Neural cell (in vitro differentiated cells): ENCODE results near the gene HECW1. TPM values are rescaled to one million over a fixed set of nuclear protein-coding genes. Genes with fewer than 3 reads are reported as not detected.

Experiments used
- H2AFZ ChIP-seq: fragments of 200-600, 300-800 bp; sonication (generic), shearing (Covaris generic); 2 replicates; pipeline ENCODE4 v1.6.0; 2014; ENCODE audit warnings: low read depth, mild to moderate bottlenecking, antibody characterized with exemption, low read length, moderate library complexity
- H3F3A ChIP-seq: fragments of 200-600 bp; shearing (Covaris generic); 2 replicates; pipeline ENCODE4 v1.6.1; 2016; ENCODE audit warnings: mild to moderate bottlenecking, moderate library complexity, mixed read lengths, antibody characterized with exemption, low read length; ENCODE audit not compliant: insufficient read depth, poor library complexity, severe bottlenecking
- H3K27ac ChIP-seq: fragments of 200-600, 300-800 bp; sonication (generic), shearing (Covaris generic); 2 replicates; pipeline ENCODE4 v1.5.1; 2014; ENCODE audit warnings: mild to moderate bottlenecking, low read length, moderate library complexity
- H3K27me3 ChIP-seq: fragments of 300-800, 200-600 bp; sonication (generic), shearing (Covaris generic); 2 replicates; pipeline ENCODE4 v1.6.0; 2014; ENCODE audit warnings: mild to moderate bottlenecking, low read depth, low read length, moderate library complexity; ENCODE audit not compliant: insufficient read depth
- H3K36me3 ChIP-seq: fragments of 300-800, 200-600 bp; sonication (generic), shearing (Covaris generic); 2 replicates; pipeline ENCODE4 v1.5.1; 2014; ENCODE audit warnings: mild to moderate bottlenecking, antibody characterized with exemption, low read length, moderate library complexity; ENCODE audit not compliant: insufficient read depth
- H3K4me2 ChIP-seq: fragments of 300-800, 200-600 bp; sonication (generic), shearing (Covaris generic); 2 replicates; pipeline ENCODE4 v1.6.0; 2014; ENCODE audit warnings: mild to moderate bottlenecking, low read length
- H3K4me3 ChIP-seq: fragments of 300-800, 200-600 bp; sonication (generic), shearing (Covaris generic); 2 replicates; pipeline ENCODE4 v1.5.1; 2014; ENCODE audit warnings: mild to moderate bottlenecking, low read length, moderate library complexity
- H3K79me2 ChIP-seq: fragments of 200-600 bp; shearing (Covaris generic); replicated peaks from 2 replicates; pipeline ENCODE4 v1.6.0; 2014; ENCODE audit warnings: mild to moderate bottlenecking, low read length, moderate library complexity; ENCODE audit not compliant: insufficient read depth
- H3K9ac ChIP-seq: fragments of 300-800, 200-600 bp; sonication (generic), shearing (Covaris generic); 2 replicates; pipeline ENCODE4 v1.6.1; 2016; ENCODE audit warnings: mild to moderate bottlenecking, low read length, mixed read lengths
- H3K9me2 ChIP-seq: fragments of 200-600 bp; shearing (Covaris generic); 2 replicates; pipeline ENCODE4 v1.6.1; 2016; ENCODE audit warnings: mild to moderate bottlenecking, low read length, mixed read lengths; ENCODE audit not compliant: insufficient read depth
- H3K9me3 ChIP-seq: fragments of 200-600, 300-800 bp; sonication (generic), shearing (Covaris generic); 2 replicates; pipeline ENCODE4 v1.6.1; 2016; ENCODE audit warnings: mild to moderate bottlenecking, mixed run types, low read length, moderate library complexity, mixed read lengths
- H4K20me1 ChIP-seq: fragments of 200-600 bp; shearing (Covaris generic); 2 replicates; pipeline ENCODE4 v1.6.1; 2016; ENCODE audit warnings: mild to moderate bottlenecking, mixed run types; ENCODE audit not compliant: insufficient read depth
- CTCF ChIP-seq: fragments of 450-650 bp; IDR thresholded peaks from 2 replicates; pipeline ENCODE4 v1.5.1; 2014; ENCODE audit warnings: antibody characterized with exemption, mild to moderate bottlenecking, moderate library complexity; ENCODE audit not compliant: poor library complexity, severe bottlenecking
- EZH2 ChIP-seq: fragments of 200-600, 300-800 bp; shearing (Covaris generic), sonication (generic); IDR thresholded peaks from 2 replicates; pipeline ENCODE4 v1.6.1; 2014; ENCODE audit warnings: antibody characterized with exemption, low read length, borderline replicate concordance, mild to moderate bottlenecking; ENCODE audit not compliant: insufficient read depth, poor library complexity, severe bottlenecking
- POLR2AphosphoS5 ChIP-seq: IDR thresholded peaks from 2 replicates; pipeline ENCODE4 v1.6.1; 2012
- RAD21 ChIP-seq: fragments of 450-650 bp; conservative IDR thresholded peaks from 2 replicates; pipeline ENCODE4 v1.6.1; 2014; ENCODE audit warnings: antibody characterized with exemption, mild to moderate bottlenecking, moderate library complexity
- REST ChIP-seq: IDR thresholded peaks from 2 replicates; pipeline ENCODE4 v1.6.1; 2012; ENCODE audit warnings: borderline replicate concordance
- SMC3 ChIP-seq: fragments of 450-650 bp; conservative IDR thresholded peaks from 2 replicates; pipeline ENCODE4 v1.6.1; 2014; ENCODE audit warnings: antibody characterized with exemption, mild to moderate bottlenecking, moderate library complexity; ENCODE audit not compliant: poor library complexity
- TAF1 ChIP-seq: IDR thresholded peaks from 2 replicates; pipeline ENCODE4 v1.6.1; 2012; ENCODE audit warnings: low read depth
- polyA plus RNA-seq: library from polyadenylated mRNA; depleted of rRNA; stranded (reverse); fragments of >200 nt; gene quantifications from 2 replicates; pipeline ENCODE4 v1.2.3, GENCODE V29; 2014

HECW1 gene
- polyA plus RNA-seq, 1 donor from 2014 or later = 13.8 TPM

GRCh38 chr7:43537765-43538403 is 425.4 kb downstream of the HECW1 start:
- Histone ChIP-seq H3F3A (no peaks in the 10 kb centered on the region), H4K20me1 (no peaks in the 10 kb centered on the region), H3K9me2 (no peaks in the 10 kb centered on the region), H3K27ac (no peak overlapping the region), H3K36me3 (no peaks in the 10 kb centered on the region), H2AFZ (no peak overlapping the region), H3K4me2 (no peak overlapping the region), H3K9me3 (no peaks in the 10 kb centered on the region), H3K9ac (no peak overlapping the region), H3K27me3 (no peaks in the 10 kb centered on the region), H3K79me2 (no peaks in the 10 kb centered on the region), H3K4me3 (no peak overlapping the region)
- TF ChIP-seq RAD21 (no peak), TAF1 (no peak), REST (no peak), SMC3 (no peak), EZH2 (no peak)

- H4K20me1 ChIP-seq = no peaks in the 10 kb centered on the region
- H3K27me3 ChIP-seq = no peaks in the 10 kb centered on the region
- no peak overlapping the region for H2AFZ ChIP-seq
- no peak overlapping the region for H3K9ac ChIP-seq
- no peaks in the 10 kb centered on the region for H3K36me3 ChIP-seq
- no peak overlapping the region for H3K4me2 ChIP-seq
- H3K4me3 ChIP-seq = no peak overlapping the region
- no peaks in the 10 kb centered on the region for H3K9me3 ChIP-seq
- no peaks in the 10 kb centered on the region for H3K9me2 ChIP-seq
- no peak overlapping the region for H3K27ac ChIP-seq
- no peaks in the 10 kb centered on the region for H3K79me2 ChIP-seq
- no peak for TF ChIP-seq REST
- no peak for TF ChIP-seq RAD21
- no peak for TF ChIP-seq TAF1
- TF ChIP-seq POLR2AphosphoS5 = no peak
- no peak for TF ChIP-seq SMC3
- no peak for TF ChIP-seq CTCF
- H3F3A ChIP-seq = no peaks in the 10 kb centered on the region
Measured at GRCh38 chr7:43538404-43538771, 425.9 kb downstream of the HECW1 start.
